ENCODE measurements around the gene IL4R.
"Not testable (repeated sequence)": the region's sequence is repeated elsewhere in the genome, so short reads cannot be mapped to it uniquely, and the experiment has no call there.

Gene IL4R

DNA sequence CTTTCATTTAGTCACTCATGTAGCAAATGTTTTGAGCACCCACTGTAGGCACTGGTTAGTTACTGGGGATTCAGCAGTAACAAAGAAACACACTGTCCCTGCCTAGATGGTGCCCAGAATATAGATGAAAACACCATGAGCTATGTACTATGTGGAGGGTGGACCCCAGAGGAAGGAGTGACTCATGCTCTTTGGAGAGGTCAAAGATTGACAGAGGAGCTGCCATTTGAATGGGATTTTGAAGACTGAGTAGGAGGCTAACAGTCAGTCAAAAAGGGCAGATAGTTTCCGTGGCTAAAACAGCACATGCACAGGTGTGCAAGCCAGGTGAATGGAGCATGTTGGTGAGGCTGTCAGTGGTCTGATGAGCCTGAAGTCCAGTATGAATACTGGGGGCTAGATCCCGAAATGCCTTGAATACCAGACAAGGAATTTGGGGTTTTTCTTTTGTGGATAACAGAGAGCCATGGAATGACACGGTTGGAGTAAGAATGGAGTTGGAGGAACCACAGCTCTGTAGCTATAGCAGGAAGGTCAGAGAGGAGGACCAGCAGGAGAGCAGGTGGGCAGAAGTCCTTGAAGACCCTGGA lies 94.3 kb downstream of the IL4R start:
- DNase-seq: peak in 1 of 2 experiments; percentile 8

DNA sequence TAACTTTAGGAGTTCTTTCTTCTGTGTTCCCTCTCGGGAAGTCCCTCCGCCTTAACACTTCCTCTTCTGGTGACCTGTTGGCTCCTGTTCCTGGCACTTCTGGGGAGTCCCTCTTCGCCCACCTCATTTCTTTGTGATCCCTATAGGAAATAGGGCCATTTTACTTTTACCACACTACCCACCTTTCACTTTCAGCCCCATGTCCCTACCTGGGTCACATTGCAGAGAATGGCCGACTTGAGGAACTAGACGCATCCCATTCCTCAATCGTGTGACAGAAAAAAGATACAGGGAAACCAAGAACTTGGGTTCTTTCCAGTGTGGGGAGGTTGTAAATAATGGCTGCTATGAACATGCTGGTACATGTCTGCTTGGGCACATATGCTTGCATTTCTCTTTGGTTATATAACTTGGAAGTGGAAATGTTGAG lies 94.8 kb downstream of the IL4R start:
- no peak for DNase-seq

DNA sequence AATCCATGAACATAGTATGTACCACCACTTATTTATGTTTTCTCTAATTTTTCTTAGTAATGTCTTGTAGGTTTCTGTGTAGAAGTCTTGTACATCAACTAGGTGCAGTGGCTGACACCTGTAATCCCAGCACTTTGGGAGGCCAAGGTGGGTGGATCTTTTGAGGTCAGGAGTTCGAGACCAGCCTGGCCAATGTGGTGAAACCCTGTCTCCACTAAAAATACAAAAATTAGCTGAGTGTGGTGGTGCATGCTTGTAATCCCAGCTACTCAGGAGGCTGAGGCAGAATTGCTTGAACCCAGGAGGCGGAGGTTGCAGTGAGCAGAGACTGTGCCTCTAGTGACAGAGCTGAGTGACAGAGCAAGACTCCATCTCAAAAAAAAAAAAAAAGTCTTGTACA lies 96.2 kb downstream of the IL4R start:
- not testable (repeated sequence) for DNase-seq

DNA sequence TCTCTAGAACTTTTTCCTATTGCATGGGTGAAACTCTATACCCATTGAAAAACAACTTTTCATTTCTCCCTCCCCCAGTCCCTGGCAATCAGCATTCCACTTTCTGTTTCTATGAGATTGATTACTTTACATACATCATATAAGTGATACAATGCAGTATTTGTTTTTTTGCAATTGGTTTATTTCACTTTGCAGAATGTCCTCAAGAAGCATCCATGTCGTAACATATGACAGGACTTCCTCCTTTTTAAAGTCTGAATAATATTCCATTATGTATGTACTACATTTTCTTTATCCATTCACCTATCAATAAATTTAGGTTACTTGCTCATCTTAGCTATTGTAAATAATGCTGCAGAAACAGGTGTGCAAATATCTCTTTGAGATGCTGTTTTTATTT lies 97.0 kb downstream of the IL4R start:
- DNase-seq: no peak

- no peak for DNase-seq
Observed at GRCh38 chr16:27413956-27414355, 100.2 kb downstream of the IL4R start.

Measured in SW 1271 (cell line).